HG02885 (cell line): ENCODE data around the gene HDAC11.

Source experiments
- ATAC-seq: cut with Tn5 transposase; IDR thresholded peaks from one replicate; pipeline ENCODE4 v1.9.1; 2021; ENCODE audit warnings: mild to moderate bottlenecking; ENCODE audit not compliant: unreplicated experiment, poor library complexity

HDAC11 gene

GRCh38 chr3:13537244-13537908 is 57.3 kb downstream of the HDAC11 start:
- no peak for ATAC-seq

- no peak for ATAC-seq
Measured at GRCh38 chr3:13537909-13538296, 57.8 kb downstream of the HDAC11 start.

- ATAC-seq = no peak
Measured at GRCh38 chr3:13538520-13539291, 58.6 kb downstream of the HDAC11 start.

GRCh38 chr3:13539292-13539638 is 59.2 kb downstream of the HDAC11 start:
- ATAC-seq = no peak

GRCh38 chr3:13539671-13540070 is 59.6 kb downstream of the HDAC11 start:
- ATAC-seq = no peak

GRCh38 chr3:13540297-13540995 is 60.3 kb downstream of the HDAC11 start:
- no peak for ATAC-seq

GRCh38 chr3:13541691-13542090 is 61.6 kb downstream of the HDAC11 start:
- ATAC-seq = no peak

GRCh38 chr3:13542142-13542541 is 62.0 kb downstream of the HDAC11 start:
- ATAC-seq = no peak

GRCh38 chr3:13543253-13543652 is 63.1 kb downstream of the HDAC11 start:
- no peak for ATAC-seq

- no peak for ATAC-seq
Measured at GRCh38 chr3:13544293-13544831, 64.3 kb downstream of the HDAC11 start.

- ATAC-seq = no peak
Measured at GRCh38 chr3:13544951-13545651, 65.0 kb downstream of the HDAC11 start.

GRCh38 chr3:13545952-13546454 is 65.9 kb downstream of the HDAC11 start:
- no peak for ATAC-seq

GRCh38 chr3:13546667-13547171 is 66.6 kb downstream of the HDAC11 start:
- no peak for ATAC-seq

GRCh38 chr3:13547591-13548371 is 67.7 kb downstream of the HDAC11 start:
- no peak for ATAC-seq

GRCh38 chr3:13548696-13549622 is 68.9 kb downstream of the HDAC11 start, which contains the start of gene FBLN2:
FBLN2 (plus strand) TSS chr3:13549125; CDS start chr3:13570356, 21,231 bp downstream.
- no peak for ATAC-seq

- no peak for ATAC-seq
Measured at GRCh38 chr3:13549623-13550422, 69.7 kb downstream of the HDAC11 start.

- ATAC-seq = no peak
Measured at GRCh38 chr3:13550423-13550690, 70.3 kb downstream of the HDAC11 start.
